GM21723 (cell line): ENCODE measurements around the gene CENPF.
"Not testable (repeated sequence)": the region's sequence is repeated elsewhere in the genome, so short reads cannot be mapped to it uniquely, and the experiment has no call there.

Source experiments
- ATAC-seq: cut with Tn5 transposase; IDR thresholded peaks from one replicate; pipeline ENCODE4 v1.9.1; 2021; ENCODE audit warnings: mild to moderate bottlenecking, moderate library complexity; ENCODE audit not compliant: unreplicated experiment

Gene CENPF, protein sequence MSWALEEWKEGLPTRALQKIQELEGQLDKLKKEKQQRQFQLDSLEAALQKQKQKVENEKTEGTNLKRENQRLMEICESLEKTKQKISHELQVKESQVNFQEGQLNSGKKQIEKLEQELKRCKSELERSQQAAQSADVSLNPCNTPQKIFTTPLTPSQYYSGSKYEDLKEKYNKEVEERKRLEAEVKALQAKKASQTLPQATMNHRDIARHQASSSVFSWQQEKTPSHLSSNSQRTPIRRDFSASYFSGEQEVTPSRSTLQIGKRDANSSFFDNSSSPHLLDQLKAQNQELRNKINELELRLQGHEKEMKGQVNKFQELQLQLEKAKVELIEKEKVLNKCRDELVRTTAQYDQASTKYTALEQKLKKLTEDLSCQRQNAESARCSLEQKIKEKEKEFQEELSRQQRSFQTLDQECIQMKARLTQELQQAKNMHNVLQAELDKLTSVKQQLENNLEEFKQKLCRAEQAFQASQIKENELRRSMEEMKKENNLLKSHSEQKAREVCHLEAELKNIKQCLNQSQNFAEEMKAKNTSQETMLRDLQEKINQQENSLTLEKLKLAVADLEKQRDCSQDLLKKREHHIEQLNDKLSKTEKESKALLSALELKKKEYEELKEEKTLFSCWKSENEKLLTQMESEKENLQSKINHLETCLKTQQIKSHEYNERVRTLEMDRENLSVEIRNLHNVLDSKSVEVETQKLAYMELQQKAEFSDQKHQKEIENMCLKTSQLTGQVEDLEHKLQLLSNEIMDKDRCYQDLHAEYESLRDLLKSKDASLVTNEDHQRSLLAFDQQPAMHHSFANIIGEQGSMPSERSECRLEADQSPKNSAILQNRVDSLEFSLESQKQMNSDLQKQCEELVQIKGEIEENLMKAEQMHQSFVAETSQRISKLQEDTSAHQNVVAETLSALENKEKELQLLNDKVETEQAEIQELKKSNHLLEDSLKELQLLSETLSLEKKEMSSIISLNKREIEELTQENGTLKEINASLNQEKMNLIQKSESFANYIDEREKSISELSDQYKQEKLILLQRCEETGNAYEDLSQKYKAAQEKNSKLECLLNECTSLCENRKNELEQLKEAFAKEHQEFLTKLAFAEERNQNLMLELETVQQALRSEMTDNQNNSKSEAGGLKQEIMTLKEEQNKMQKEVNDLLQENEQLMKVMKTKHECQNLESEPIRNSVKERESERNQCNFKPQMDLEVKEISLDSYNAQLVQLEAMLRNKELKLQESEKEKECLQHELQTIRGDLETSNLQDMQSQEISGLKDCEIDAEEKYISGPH (N-terminal part only)

DNA sequence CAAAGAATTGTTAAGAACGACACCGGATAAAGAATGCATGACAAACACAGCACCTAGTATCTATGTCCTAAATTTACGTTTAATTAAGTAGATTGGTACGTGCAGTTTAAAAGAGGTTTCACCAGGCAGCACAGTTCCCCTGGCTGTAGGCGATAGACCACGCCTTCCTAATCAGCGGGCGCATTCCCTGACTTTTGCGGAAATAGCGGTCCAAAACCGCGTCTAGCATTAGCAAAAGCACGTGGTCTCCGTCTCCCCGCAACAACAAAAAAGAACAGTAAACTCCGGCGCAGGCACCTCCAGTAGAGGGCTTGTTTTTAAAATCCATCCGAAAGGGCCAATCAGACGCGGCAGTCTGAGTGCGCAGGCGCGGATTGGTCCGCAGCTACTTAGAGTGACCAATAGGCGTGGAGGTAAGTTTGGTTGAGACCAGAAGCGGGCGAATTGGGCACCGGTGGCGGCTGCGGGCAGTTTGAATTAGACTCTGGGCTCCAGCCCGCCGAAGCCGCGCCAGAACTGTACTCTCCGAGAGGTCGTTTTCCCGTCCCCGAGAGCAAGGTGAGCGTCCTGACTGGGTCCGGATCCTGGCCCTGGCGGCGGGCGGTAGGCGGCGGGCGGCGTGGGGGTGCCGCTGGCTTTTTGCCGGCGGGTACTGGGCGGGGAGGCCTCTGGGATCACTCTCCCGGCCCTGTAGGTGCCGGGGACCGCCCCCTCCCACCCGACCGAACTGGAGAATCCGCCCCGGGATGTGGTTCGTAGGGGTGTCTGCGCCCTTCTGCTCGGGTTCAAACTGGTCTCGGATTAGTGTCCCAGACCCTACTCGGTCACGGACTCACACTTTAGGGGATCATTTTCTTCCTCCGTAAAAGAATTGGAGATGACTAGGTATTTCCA lies at the start of gene CENPF:
Gene CENPF (plus strand): TSS at position 432 of the 894 bp plus-strand sequence. CDS start 10,560 bp downstream, outside the sequence.
- ATAC-seq, result peak; percentile 100

DNA sequence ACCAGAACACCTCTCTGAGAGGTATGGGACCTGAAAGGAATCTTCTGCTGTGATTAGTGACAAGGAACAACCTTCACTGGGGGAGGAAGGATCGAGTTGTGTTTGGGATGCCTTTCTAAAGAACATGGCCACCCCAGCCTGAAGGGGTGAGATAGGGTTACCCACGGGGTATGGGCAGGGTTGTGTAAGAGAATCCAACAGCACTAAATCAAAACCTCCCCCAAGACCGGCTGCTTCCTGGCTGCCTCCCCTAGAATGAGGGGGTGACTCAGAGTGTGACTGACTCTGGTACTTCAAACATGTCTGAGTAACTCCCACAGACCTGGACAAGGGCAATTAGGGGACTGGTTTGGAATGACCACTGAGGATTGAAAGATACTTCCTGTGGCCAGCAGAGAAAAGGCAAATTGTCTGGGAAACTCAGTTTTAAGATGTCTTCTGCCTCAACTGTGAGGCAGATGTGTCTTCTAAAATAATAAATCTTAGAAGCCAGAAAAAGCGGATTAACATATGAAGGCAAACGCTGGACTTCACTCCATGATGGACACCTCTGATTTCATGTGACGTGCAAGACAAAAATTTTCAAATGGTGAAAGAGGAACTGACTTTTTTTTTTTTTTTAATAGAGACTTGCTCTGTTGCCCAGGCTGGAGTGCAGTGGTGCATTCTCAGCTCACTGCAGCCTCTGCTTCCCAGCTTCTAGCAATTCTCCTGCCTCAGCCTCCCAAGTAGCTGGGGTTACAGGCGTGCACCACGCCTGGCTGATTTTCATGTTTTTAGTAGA lies 44.9 kb upstream of the CENPF start:
- ATAC-seq, result peak; percentile 50

DNA sequence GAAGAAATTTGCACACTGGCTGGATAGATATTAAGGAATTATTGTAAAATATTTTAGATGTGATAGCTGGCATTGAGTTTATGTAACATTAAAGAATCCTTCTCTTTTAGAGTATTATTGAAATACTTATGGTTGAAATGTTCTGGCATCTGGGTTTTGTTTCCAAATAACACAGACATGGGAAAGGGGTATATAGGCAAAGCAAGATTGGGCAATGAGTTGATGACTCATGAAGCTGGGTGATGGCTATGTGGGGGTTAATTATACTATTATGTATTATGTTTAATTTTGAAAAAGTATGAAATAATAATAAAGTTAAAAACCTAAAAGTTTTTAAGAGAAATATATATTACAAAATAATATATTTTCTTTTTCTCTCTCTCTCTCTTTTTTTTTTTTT lies 39.1 kb upstream of the CENPF start:
- ATAC-seq, result no peak

DNA sequence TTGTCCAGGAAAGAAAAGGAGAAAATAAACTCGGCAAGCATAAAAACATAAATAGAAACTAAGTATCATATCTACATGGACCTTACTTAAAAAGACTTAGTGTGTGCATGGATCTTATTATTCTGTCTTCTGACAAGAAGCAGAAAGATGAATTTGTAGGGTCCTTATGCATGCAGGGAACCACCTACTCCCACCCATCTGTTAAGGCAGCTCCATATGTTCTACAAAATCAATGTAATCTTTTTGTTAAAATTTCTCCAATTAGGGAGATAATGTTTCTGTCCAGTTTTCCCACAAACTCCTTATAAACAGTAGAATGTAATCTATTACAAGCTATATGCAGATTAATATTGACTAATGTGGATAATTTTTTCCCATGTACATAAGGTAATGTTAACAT lies 37.7 kb upstream of the CENPF start:
- no peak for ATAC-seq

DNA sequence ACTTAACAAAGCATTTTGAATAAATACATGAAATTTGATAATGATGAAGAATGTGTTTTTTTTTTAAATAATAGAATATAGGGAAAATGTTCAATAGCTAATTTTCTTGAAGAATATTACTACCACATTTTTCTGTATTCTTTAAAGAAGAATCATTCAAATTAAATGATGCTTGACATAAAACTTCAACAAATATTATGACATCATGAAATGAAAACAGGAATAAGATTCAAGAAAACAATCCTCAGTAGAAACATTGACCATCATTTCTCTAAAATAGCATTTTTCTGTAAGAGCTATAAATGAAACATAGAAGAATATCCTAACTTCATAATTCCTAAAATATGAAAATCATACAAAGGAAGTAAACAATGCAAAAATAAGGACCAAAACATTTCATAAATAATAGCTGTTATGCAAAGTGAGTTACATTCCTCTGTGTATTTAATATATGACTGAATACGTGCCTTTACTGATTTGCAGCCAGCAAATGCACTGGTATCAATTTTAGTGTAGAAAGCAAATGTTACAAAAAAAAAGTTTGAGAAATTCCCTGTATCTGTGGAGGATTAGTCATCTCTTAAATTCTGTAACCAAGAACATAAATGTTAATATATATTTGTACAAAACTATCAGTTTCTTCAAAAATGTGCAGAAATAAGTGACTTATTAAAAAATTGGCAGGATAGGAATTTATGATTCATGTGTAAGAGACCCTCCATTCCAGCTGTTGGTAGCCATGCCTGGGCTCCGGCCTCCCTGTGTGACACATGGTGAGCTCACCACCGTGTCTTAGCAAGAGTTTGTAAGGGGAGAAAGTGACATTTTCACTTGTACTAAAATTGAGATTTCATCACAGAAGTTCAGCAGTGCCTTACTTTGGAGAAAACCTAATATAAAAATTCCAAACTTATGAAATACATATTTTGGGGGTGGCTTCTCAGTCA lies 36.6 kb upstream of the CENPF start:
- ATAC-seq, result no peak

DNA sequence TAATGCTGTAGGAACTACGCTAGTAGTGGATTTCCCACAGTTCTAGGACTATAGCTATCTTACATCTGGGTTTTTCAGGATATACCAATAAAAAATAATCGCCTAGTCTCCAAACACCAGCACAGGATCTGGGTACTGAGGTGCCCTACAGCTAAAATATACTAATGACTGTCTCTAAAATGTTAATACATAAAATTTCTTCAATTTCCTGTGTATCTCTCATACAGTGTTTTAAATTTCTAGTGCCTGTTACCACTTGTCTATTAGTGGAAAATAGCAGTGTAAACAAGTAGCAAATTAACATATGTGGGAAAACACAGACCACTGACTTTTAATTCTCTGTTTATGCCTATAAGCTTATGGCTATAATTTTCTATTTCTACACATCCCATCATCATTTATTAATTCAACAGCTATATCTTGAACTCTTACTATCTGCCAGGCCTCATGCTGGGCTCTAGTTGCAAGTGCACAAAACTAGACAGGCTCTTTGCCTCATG lies 35.5 kb upstream of the CENPF start:
- no peak for ATAC-seq

DNA sequence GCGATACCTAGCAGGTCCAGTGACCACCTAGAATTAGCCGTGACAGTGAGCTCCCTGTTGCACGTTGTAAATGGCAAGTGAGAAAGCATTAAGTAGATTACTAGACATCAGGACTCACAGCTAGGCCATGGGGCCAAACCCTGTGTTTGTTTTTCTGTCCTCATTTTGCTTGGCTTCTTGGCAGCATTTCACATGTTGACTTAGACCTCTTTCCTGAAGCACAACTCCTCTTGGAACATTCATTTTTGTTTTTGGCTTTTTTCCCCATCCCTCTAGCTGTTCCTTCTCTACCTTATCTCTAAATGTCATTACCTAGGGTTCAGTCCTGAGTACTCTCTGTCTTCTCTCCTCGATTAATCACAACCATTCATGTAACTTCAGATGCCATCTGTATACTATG lies 34.7 kb upstream of the CENPF start:
- ATAC-seq, result no peak

DNA sequence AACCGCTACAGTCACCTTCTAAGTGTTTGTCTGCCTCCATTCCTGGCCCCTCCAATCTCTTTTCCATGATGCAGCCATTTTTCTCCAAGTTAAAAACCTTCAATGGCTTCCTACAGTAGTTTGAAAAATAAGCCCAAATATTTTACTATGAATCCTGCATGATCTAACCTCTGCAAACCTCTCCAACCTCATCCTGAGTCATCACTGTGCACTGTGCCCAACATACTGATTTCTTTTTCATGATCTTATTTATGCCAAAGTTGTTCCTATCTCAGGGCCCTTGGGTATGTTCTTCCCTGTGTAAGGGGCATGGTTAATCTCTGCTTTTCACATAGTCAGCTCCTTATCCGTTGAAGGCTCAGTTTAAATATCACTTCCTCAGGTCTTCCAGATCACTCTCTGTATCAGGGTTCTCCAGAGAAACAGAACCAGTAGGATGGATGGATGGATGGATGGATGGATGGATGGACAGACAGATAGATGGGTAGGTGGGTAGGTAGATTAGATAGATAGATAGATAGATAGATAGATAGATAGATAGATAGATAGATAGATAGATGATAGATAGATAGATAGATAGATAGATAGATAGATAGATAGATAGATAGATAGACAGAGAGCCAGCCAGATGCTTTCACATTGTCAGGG lies 33.5 kb upstream of the CENPF start:
- no peak for ATAC-seq

DNA sequence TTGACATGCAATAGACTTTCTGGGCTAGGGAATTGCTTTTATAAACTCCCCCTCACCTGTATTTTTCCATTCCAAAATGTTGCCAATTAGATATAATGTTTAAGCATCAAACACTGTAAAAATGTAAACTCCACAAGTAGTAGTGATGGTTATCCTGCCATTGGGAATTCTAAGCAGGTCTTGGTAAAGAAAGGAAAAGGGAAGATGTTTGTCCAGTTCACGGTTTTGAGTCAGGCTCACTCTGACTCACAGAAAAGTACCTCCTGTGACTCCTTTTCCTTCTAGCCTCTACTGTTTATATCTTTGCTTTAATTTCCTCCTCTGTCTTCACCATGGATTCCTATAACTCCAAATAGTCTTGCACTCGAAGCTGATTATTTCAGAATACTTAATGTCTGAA lies 32.6 kb upstream of the CENPF start:
- no peak for ATAC-seq

DNA sequence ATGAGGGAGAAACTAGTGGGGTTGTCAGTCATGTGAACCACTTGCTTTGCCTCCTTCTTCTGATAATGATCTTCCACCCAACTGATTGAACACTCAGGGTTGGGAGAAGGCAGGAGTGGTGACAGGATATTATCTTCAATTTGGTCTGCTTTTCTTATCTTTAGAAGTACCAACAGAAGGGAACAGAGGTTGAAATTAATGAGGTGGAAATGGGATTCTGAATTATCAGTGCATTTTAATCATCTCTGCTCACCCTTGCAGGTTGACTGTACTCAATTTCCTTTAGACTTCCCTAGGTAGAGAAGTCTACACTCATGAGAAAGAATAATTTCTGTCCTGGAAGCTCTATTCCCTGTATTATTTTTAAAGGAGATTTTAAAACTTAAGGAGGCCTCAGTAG lies 31.7 kb upstream of the CENPF start:
- no peak for ATAC-seq

DNA sequence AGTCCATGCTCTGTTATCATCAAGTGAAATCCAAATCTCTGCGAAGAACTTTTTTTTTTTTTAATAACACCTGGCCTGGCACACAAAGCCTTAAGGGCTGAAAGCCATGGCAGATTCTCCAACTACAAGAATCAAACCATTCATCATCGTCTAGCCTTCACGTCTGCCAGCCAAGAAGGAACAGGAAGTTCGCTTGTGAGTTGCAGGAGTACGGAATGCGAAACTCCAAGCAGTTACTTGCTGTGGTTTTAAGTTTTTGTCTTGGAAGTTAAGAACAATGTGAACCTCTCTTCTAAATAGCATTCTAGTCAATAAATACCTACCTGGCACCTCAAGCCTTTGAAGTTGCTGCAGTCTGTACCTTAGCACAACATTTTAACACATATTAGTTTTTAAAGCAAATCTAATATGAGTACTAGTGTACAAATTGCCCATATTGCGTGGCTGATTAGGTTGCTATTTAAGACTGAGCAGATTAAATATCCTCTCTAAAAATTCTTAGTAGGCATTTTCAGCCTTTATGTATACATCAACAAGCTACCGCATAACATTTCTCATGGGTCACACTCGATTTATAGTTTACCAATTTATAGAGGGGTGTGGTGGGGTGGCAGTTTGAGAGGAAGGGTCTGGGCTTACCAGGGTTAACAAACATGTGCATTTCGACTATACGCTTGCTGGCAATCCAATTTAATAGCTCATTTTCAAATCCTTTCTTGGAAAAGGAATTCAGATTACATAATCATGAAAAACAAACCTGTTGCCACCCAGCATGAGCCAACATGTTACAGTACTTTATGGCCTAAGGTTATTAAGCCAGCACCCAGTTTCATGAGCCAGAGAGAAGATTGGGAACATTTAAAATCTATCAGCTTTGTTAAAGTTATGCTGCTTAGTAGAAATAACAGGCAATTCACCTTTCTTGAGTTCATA lies 29.3 kb upstream of the CENPF start:
- no peak for ATAC-seq

DNA sequence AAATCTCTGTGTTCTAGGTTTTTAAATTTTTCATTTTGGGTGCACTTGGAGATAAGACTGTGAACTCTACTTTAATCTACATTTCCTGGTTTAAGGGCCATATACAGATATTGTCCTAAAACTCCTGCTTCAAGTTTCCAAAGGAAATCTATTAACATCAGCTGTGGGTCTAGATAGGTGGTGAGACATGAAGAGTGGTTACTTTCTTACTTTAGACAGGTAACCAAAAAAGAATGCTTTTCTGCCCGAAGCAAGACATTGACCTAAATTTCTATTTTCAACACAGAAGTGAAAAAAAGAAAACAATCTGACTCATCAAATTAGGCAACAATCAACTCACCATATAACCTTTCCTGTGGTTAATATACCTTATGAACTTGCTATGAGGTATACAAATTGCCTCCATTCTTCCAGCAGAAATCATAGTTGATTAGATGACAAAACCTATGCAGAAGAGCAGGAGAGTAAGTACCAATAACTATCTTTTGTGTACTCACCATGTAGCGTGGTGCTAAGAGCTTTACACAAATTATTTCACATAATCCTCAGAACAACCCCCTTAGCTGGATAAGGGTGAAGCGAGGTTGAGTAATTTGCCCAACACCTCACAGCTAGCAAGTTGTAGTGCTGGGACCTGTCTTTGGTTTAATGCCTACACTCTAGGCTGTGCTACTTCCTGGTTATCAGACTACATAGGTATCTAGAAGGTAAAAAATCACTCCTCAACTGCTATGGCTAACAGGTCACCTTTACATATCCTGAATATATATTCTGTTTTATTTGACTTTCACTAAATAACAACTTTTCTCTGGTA lies 28.2 kb upstream of the CENPF start:
- ATAC-seq, result no peak

DNA sequence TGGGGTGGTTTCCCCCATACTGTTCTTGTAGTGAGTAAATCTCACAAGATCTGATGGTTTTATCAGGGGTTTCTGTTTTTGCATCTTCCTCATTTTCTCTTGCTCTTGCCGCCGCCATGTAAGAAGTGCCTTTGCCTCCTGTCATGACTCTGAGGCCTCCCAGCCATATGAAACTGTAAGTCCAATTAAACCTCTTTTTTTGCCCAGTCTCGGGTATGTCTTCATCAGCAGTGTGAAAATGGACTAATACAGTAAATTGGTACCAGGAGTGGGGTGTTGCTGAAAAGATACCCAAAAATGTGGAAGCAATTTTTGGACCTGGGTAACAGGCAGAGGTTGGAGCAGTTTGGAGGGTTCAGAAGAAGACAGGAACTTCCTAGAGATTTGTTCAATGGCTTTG lies 26.9 kb upstream of the CENPF start:
- ATAC-seq, result not testable (repeated sequence)

DNA sequence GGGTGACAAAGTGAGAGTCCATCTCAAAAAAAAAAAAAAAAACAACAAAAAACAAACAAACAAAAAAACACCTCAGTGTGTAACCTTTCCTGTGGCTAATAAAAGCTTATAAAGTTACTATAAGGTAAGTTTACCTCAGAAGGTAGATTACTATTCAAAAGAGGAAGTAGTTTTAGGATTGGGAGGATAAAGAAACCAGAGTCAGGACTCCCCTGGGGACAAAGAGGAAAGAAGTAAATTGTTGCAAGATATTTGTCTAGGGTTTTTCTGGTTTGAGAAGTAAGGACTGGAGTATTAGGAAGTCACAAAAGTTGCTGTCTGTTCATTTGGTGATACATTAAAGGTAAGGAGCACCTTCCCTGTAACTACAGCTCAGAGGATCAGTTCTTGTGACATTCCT lies 23.8 kb upstream of the CENPF start:
- no peak for ATAC-seq

DNA sequence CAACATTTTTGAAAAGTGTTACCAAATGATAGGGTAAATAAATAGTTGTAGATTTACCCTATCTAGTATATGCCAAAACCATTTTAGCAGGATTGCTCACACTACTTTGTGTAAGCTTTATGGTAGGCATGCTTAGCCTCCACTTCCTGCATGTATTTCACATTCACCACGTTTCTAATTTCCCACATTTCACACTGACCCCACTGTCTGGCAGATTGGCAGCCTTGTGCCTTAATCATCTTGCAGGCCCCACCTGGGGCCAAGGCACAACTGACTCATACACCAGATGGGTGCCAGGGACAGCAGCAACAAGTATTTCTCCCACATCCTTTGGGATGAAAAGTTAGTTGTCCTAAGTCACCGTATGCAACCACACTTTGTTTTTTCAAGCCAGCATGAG lies 21.2 kb upstream of the CENPF start:
- ATAC-seq, result no peak
